Amniotic stem cell (primary cell): ENCODE results near the gene ANHX.
A peak's percentile ranks its signal among the peaks of the same experiment; 100 is the strongest.

Experiments
- DNase-seq: peaks from one replicate; lab custom pipeline; 2025; lab: John Stamatoyannopoulos, UW

The ANHX gene

GRCh38 chr12:133202493-133203343, 33.0 kb downstream of the ANHX start:
- no peak for DNase-seq

GRCh38 chr12:133201888-133202287, 33.8 kb downstream of the ANHX start:
- no peak for DNase-seq

GRCh38 chr12:133192847-133193246, 42.8 kb downstream of the ANHX start:
- DNase-seq = no peak

- DNase-seq = no peak
These were observed 45.5 kb downstream of the ANHX start for GRCh38 chr12:133190176-133190575.

GRCh38 chr12:133181238-133181959, 54.3 kb downstream of the ANHX start, which contains the start of gene ZNF268:
Gene ZNF268, plus strand, starts transcription at chr12:133181495. Its CDS starts 503 bp downstream, at chr12:133181998.
- peak; percentile 68 for DNase-seq

GRCh38 chr12:133180669-133181068, 55.0 kb downstream of the ANHX start:
- DNase-seq = no peak

- DNase-seq = no peak
These were observed 60.8 kb downstream of the ANHX start for GRCh38 chr12:133174901-133175300.

- DNase-seq = no peak
These were observed 63.2 kb downstream of the ANHX start for GRCh38 chr12:133172491-133172890.
